ENCODE measurements around the gene DOHH.
"Not testable (repeated sequence)": the region's sequence is repeated elsewhere in the genome, so short reads cannot be mapped to it uniquely, and the experiment has no call there.

The DOHH gene

GRCh38 chr19:3456925-3457527 lies 43.4 kb downstream of the DOHH start:
- Histone ChIP-seq H3K4me3 (ENCODE audit: low read length) (no peak overlapping the region), H3K4me1 (ENCODE audit: insufficient read depth, low read length) (peaks cover 20% of the 10 kb centered on the region), H3K36me3 (ENCODE audit: insufficient read depth, low read length) (no peaks in the 10 kb centered on the region), H3K9me3 (ENCODE audit: low read length) (no peaks in the 10 kb centered on the region), H3K27me3 (ENCODE audit: insufficient read depth, low read length) (peaks cover 19% of the 10 kb centered on the region), H2AFZ (ENCODE audit: low read depth, low read length) (no peak overlapping the region)

- Histone ChIP-seq H3K36me3 (ENCODE audit: insufficient read depth, low read length) (no peaks in the 10 kb centered on the region), H3K27me3 (ENCODE audit: insufficient read depth, low read length) (peaks cover 19% of the 10 kb centered on the region), H3K9me3 (ENCODE audit: low read length) (no peaks in the 10 kb centered on the region), H3K4me1 (ENCODE audit: insufficient read depth, low read length) (peaks cover 20% of the 10 kb centered on the region), H2AFZ (ENCODE audit: low read depth, low read length) (no peak overlapping the region), H3K4me3 (ENCODE audit: low read length) (no peak overlapping the region)
Observed at GRCh38 chr19:3455960-3456601, 44.4 kb downstream of the DOHH start.

GRCh38 chr19:3455393-3455955 lies 45.0 kb downstream of the DOHH start:
- no peak overlapping the region for H3K4me3 ChIP-seq (ENCODE audit: low read length)
- no peaks in the 10 kb centered on the region for H3K36me3 ChIP-seq (ENCODE audit: insufficient read depth, low read length)
- H3K4me1 ChIP-seq (ENCODE audit: insufficient read depth, low read length), result peaks cover 20% of the 10 kb centered on the region
- H2AFZ ChIP-seq (ENCODE audit: low read depth, low read length), result no peak overlapping the region
- no peaks in the 10 kb centered on the region for H3K9me3 ChIP-seq (ENCODE audit: low read length)
- peaks cover 19% of the 10 kb centered on the region for H3K27me3 ChIP-seq (ENCODE audit: insufficient read depth, low read length)

GRCh38 chr19:3454656-3455392 lies 45.6 kb downstream of the DOHH start:
- no peaks in the 10 kb centered on the region for H3K36me3 ChIP-seq (ENCODE audit: insufficient read depth, low read length)
- peaks cover 19% of the 10 kb centered on the region for H3K27me3 ChIP-seq (ENCODE audit: insufficient read depth, low read length)
- no peak overlapping the region for H3K4me3 ChIP-seq (ENCODE audit: low read length)
- H3K4me1 ChIP-seq (ENCODE audit: insufficient read depth, low read length), result peaks cover 20% of the 10 kb centered on the region
- no peak overlapping the region for H2AFZ ChIP-seq (ENCODE audit: low read depth, low read length)
- H3K9me3 ChIP-seq (ENCODE audit: low read length), result no peaks in the 10 kb centered on the region

GRCh38 chr19:3453840-3454239 lies 46.6 kb downstream of the DOHH start:
- Histone ChIP-seq H3K36me3 (ENCODE audit: insufficient read depth, low read length) (no peaks in the 10 kb centered on the region), H3K4me3 (ENCODE audit: low read length) (no peak overlapping the region), H3K4me1 (ENCODE audit: insufficient read depth, low read length) (peaks cover 14% of the 10 kb centered on the region), H3K27me3 (ENCODE audit: insufficient read depth, low read length) (peaks cover 19% of the 10 kb centered on the region), H3K9me3 (ENCODE audit: low read length) (no peaks in the 10 kb centered on the region), H2AFZ (ENCODE audit: low read depth, low read length) (no peak overlapping the region)

- H3K4me1 ChIP-seq (ENCODE audit: insufficient read depth, low read length); H2AFZ ChIP-seq (ENCODE audit: low read depth, low read length); H3K9me3 ChIP-seq (ENCODE audit: low read length); H3K36me3 ChIP-seq (ENCODE audit: insufficient read depth, low read length); H3K4me3 ChIP-seq (ENCODE audit: low read length): not testable (repeated sequence)
- H3K27me3 ChIP-seq (ENCODE audit: insufficient read depth, low read length), result peaks cover 16% of the 10 kb centered on the region
Observed at GRCh38 chr19:3452942-3453214, 47.6 kb downstream of the DOHH start.

GRCh38 chr19:3452171-3452941 lies 48.1 kb downstream of the DOHH start:
- no peaks in the 10 kb centered on the region for H3K9me3 ChIP-seq (ENCODE audit: low read length)
- no peaks in the 10 kb centered on the region for H3K36me3 ChIP-seq (ENCODE audit: insufficient read depth, low read length)
- no peak overlapping the region for H2AFZ ChIP-seq (ENCODE audit: low read depth, low read length)
- no peaks in the 10 kb centered on the region for H3K4me1 ChIP-seq (ENCODE audit: insufficient read depth, low read length)
- H3K4me3 ChIP-seq (ENCODE audit: low read length), result no peak overlapping the region
- peaks cover 14% of the 10 kb centered on the region for H3K27me3 ChIP-seq (ENCODE audit: insufficient read depth, low read length)

GRCh38 chr19:3451451-3451866 lies 49.0 kb downstream of the DOHH start:
- Histone ChIP-seq H3K4me3 (ENCODE audit: low read length) (no peak overlapping the region), H2AFZ (ENCODE audit: low read depth, low read length) (no peak overlapping the region), H3K9me3 (ENCODE audit: low read length) (no peaks in the 10 kb centered on the region), H3K36me3 (ENCODE audit: insufficient read depth, low read length) (no peaks in the 10 kb centered on the region), H3K4me1 (ENCODE audit: insufficient read depth, low read length) (no peaks in the 10 kb centered on the region), H3K27me3 (ENCODE audit: insufficient read depth, low read length) (peaks cover 13% of the 10 kb centered on the region)

GRCh38 chr19:3450796-3451411 lies 49.6 kb downstream of the DOHH start:
- Histone ChIP-seq H3K9me3 (ENCODE audit: low read length) (no peaks in the 10 kb centered on the region), H3K36me3 (ENCODE audit: insufficient read depth, low read length) (no peaks in the 10 kb centered on the region), H3K4me3 (ENCODE audit: low read length) (no peak overlapping the region), H3K4me1 (ENCODE audit: insufficient read depth, low read length) (no peaks in the 10 kb centered on the region), H3K27me3 (ENCODE audit: insufficient read depth, low read length) (peaks cover 11% of the 10 kb centered on the region), H2AFZ (ENCODE audit: low read depth, low read length) (no peak overlapping the region)

- Histone ChIP-seq H3K4me1 (ENCODE audit: insufficient read depth, low read length) (peaks cover 9% of the 10 kb centered on the region), H3K36me3 (ENCODE audit: insufficient read depth, low read length) (no peaks in the 10 kb centered on the region), H2AFZ (ENCODE audit: low read depth, low read length) (no peak overlapping the region), H3K27me3 (ENCODE audit: insufficient read depth, low read length) (peaks cover 11% of the 10 kb centered on the region), H3K9me3 (ENCODE audit: low read length) (no peaks in the 10 kb centered on the region), H3K4me3 (ENCODE audit: low read length) (no peak overlapping the region)
Observed at GRCh38 chr19:3448616-3449334, 51.7 kb downstream of the DOHH start.

- peaks cover 13% of the 10 kb centered on the region for H3K27me3 ChIP-seq (ENCODE audit: insufficient read depth, low read length)
- H2AFZ ChIP-seq (ENCODE audit: low read depth, low read length); H3K36me3 ChIP-seq (ENCODE audit: insufficient read depth, low read length); H3K9me3 ChIP-seq (ENCODE audit: low read length); H3K4me3 ChIP-seq (ENCODE audit: low read length): not testable (repeated sequence)
- peaks cover 18% of the 10 kb centered on the region for H3K4me1 ChIP-seq (ENCODE audit: insufficient read depth, low read length)
Observed at GRCh38 chr19:3446657-3447056, 53.8 kb downstream of the DOHH start.

- H3K4me3 ChIP-seq (ENCODE audit: low read length), result no peak overlapping the region
Observed at GRCh38 chr19:3444695-3445234, 55.7 kb downstream of the DOHH start.

More at GRCh38 chr19:3444695-3445234, 55.7 kb downstream of the DOHH start:
- peaks cover 18% of the 10 kb centered on the region for H3K27me3 ChIP-seq (ENCODE audit: insufficient read depth, low read length)
- H3K9me3 ChIP-seq (ENCODE audit: low read length), result no peaks in the 10 kb centered on the region
- H3K4me1 ChIP-seq (ENCODE audit: insufficient read depth, low read length), result peaks cover 18% of the 10 kb centered on the region
- no peaks in the 10 kb centered on the region for H3K36me3 ChIP-seq (ENCODE audit: insufficient read depth, low read length)
- no peak overlapping the region for H2AFZ ChIP-seq (ENCODE audit: low read depth, low read length)

Measured in neuron (in vitro differentiated cells).